Measurements from ENCODE around the gene GSTA2. TPM values are rescaled to one million over a fixed set of nuclear protein-coding genes. Genes with fewer than 3 reads are reported as not detected.

Gene GSTA2
- total and polyA plus RNA-seq, 10 of the 15 experiments (the other 5 are each of a cell fraction or from before 2014, with no cell fraction given): not detected

DNA sequence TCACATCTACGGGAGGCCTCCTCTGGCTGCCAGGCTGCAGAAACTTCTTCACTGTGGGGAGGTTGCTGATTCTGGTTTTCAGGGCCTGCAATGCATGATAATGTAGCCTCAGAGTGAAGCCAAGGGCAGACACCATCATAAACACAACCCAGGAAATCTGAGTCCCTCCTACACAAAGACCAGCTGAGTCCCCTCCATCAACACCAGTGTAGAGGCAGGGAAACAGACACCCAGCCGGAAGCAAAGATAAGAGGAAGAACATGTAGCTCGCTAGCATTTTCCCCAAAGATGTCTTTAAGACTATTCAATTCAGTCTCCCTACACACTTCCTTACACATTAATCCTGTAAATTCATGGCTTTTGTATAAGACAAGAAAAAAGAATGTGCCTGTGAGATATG, 23.6 kb downstream of the GSTA2 start:
- TF ChIP-seq, protein P1, sequence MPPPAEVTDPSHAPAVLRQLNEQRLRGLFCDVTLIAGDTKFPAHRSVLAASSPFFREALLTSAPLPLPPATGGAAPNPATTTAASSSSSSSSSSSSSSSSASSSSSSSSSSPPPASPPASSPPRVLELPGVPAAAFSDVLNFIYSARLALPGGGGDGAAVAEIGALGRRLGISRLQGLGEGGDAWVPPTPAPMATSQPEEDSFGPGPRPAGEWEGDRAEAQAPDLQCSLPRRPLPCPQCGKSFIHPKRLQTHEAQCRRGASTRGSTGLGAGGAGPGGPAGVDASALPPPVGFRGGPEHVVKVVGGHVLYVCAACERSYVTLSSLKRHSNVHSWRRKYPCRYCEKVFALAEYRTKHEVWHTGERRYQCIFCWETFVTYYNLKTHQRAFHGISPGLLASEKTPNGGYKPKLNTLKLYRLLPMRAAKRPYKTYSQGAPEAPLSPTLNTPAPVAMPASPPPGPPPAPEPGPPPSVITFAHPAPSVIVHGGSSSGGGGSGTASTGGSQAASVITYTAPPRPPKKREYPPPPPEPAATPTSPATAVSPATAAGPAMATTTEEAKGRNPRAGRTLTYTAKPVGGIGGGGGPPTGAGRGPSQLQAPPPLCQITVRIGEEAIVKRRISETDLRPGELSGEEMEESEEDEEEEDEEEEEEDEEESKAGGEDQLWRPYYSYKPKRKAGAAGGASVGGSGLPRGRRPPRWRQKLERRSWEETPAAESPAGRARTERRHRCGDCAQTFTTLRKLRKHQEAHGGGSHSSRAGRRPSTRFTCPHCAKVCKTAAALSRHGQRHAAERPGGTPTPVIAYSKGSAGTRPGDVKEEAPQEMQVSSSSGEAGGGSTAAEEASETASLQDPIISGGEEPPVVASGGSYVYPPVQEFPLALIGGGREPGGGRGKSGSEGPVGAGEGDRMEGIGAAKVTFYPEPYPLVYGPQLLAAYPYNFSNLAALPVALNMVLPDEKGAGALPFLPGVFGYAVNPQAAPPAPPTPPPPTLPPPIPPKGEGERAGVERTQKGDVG (CRISPR knock-in tag; IDR thresholded peaks at IDR 0.05): no peak
- no peak for TF ChIP-seq CBX5 (IDR thresholded peaks at IDR 0.05; ENCODE audit: low read depth)
- TF ChIP-seq TARDBP (IDR thresholded peaks at IDR 0.05; ENCODE audit: borderline replicate concordance): no peak
- TF ChIP-seq, protein P2, sequence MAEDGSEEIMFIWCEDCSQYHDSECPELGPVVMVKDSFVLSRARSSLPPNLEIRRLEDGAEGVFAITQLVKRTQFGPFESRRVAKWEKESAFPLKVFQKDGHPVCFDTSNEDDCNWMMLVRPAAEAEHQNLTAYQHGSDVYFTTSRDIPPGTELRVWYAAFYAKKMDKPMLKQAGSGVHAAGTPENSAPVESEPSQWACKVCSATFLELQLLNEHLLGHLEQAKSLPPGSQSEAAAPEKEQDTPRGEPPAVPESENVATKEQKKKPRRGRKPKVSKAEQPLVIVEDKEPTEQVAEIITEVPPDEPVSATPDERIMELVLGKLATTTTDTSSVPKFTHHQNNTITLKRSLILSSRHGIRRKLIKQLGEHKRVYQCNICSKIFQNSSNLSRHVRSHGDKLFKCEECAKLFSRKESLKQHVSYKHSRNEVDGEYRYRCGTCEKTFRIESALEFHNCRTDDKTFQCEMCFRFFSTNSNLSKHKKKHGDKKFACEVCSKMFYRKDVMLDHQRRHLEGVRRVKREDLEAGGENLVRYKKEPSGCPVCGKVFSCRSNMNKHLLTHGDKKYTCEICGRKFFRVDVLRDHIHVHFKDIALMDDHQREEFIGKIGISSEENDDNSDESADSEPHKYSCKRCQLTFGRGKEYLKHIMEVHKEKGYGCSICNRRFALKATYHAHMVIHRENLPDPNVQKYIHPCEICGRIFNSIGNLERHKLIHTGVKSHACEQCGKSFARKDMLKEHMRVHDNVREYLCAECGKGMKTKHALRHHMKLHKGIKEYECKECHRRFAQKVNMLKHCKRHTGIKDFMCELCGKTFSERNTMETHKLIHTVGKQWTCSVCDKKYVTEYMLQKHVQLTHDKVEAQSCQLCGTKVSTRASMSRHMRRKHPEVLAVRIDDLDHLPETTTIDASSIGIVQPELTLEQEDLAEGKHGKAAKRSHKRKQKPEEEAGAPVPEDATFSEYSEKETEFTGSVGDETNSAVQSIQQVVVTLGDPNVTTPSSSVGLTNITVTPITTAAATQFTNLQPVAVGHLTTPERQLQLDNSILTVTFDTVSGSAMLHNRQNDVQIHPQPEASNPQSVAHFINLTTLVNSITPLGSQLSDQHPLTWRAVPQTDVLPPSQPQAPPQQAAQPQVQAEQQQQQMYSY (CRISPR knock-in tag; IDR thresholded peaks at IDR 0.05): no peak
- TF ChIP-seq RELA (IDR thresholded peaks at IDR 0.05; ENCODE audit: borderline replicate concordance, partially characterized antibody): no peak
- TF ChIP-seq, protein P3, sequence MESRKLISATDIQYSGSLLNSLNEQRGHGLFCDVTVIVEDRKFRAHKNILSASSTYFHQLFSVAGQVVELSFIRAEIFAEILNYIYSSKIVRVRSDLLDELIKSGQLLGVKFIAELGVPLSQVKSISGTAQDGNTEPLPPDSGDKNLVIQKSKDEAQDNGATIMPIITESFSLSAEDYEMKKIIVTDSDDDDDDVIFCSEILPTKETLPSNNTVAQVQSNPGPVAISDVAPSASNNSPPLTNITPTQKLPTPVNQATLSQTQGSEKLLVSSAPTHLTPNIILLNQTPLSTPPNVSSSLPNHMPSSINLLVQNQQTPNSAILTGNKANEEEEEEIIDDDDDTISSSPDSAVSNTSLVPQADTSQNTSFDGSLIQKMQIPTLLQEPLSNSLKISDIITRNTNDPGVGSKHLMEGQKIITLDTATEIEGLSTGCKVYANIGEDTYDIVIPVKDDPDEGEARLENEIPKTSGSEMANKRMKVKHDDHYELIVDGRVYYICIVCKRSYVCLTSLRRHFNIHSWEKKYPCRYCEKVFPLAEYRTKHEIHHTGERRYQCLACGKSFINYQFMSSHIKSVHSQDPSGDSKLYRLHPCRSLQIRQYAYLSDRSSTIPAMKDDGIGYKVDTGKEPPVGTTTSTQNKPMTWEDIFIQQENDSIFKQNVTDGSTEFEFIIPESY (IDR thresholded peaks at IDR 0.05): no peak
- no peak for TF ChIP-seq RAD21 (IDR thresholded peaks at IDR 0.05; ENCODE audit: insufficient read depth, low read depth, low read length)
- TF ChIP-seq TCF3 (IDR thresholded peaks at IDR 0.05; ENCODE audit: borderline replicate concordance, insufficient read depth, low read depth, low read length): no peak
- no peak for TF ChIP-seq ESRRA (IDR thresholded peaks at IDR 0.05; ENCODE audit: low read length)
- TF ChIP-seq RBBP5 (conservative IDR thresholded peaks at IDR 0.05): no peak
- Histone ChIP-seq H3K4me3 (no peak overlapping the region), H3K9me3 (replicated peaks; ENCODE audit: control insufficient read depth, insufficient read depth, low read length) (no peaks in the 10 kb centered on the region), H3K36me3 (ENCODE audit: control insufficient read depth in 2 of 2, insufficient read depth in 2 of 2, low read length in 1 of 2) (no peaks in the 10 kb centered on the region), H3K79me2 (ENCODE audit: control insufficient read depth, insufficient read depth, low read length) (no peaks in the 10 kb centered on the region), H4K20me1 (ENCODE audit: control insufficient read depth, insufficient read depth) (no peaks in the 10 kb centered on the region), H3K4me1 (ENCODE audit: control insufficient read depth, insufficient read depth, low read length) (no peaks in the 10 kb centered on the region), H3K27ac (ENCODE audit: control insufficient read depth, insufficient read depth) (no peak overlapping the region), H2AFZ (ENCODE audit: control insufficient read depth, low read depth, low read length) (no peak overlapping the region), H3K9ac (ENCODE audit: control insufficient read depth, insufficient read depth, low read length) (no peak overlapping the region), H3K27me3 (replicated peaks in 1 of 2; ENCODE audit: control insufficient read depth in 2 of 2, insufficient read depth in 2 of 2, low read length in 1 of 2) (no peaks in the 10 kb centered on the region; a peak in 2 of 4 replicates), H3K4me2 (ENCODE audit: control insufficient read depth, insufficient read depth) (no peak overlapping the region)
- no TSS peak for BruUV-seq (replicated peaks)
- DNase-seq (ENCODE audit: low read depth, low spot score) (no peak), ATAC-seq (no peak), FAIRE-seq (no peak)
- ChIA-PET POLR2A (no interaction called here), RAD21 (ENCODE audit: unreplicated experiment) (no interaction called here), CTCF (interaction anchor here (2.6 kb wide), 1 partner anchor 15 kb away, joined by 13 read pairs; no protein-coding TSS in a partner anchor), SMC1A (ENCODE audit: uncharacterized antibody, unreplicated experiment) (interaction anchor here (0.6 to 1.1 kb wide), 2 partner anchors 15 to 1363 kb away, joined by 4 to 5 read pairs; no protein-coding TSS in a partner anchor)
- 37% methylated on average over 3 of the region's 3 CpGs for WGBS (ENCODE audit: insufficient coverage, insufficient replicate concordance, low lambda C conversion rate, missing lambda C conversion rate)
- intact Hi-C loops (cut with micrococcal nuclease; ENCODE audit: unreplicated experiment) (no loop called here), in situ Hi-C loops (cut with MboI) (no loop called here)
